GM19397 (cell line): ENCODE measurements around the gene KDM6B.

Experiments
- ATAC-seq: cut with Tn5 transposase; IDR thresholded peaks from one replicate; pipeline ENCODE4 v1.9.1; 2021; ENCODE audit warnings: mild to moderate bottlenecking, moderate library complexity; ENCODE audit not compliant: unreplicated experiment

Gene KDM6B

DNA sequence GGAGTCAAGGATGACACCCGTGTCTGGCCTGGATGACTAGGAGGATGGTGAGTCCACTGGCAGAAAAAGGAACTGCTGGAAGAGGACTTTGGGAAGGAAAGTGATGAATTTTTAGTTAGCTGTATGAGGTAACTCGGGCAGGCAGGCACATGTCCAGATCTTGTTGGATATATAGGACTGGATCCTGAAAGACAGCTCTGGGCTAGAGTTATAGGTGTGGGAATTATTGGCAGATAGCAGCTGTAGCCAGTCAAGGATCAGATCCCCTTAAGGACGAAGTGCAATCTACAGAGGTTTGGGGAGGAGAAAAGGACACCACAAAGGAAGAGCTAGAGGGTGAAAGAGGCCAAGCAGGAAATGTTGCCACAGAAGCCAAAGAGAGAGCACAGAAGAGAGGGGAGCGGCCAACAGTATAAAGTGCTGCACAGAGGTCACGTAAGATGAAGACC is 33.9 kb downstream of the KDM6B start:
- ATAC-seq, result no peak

DNA sequence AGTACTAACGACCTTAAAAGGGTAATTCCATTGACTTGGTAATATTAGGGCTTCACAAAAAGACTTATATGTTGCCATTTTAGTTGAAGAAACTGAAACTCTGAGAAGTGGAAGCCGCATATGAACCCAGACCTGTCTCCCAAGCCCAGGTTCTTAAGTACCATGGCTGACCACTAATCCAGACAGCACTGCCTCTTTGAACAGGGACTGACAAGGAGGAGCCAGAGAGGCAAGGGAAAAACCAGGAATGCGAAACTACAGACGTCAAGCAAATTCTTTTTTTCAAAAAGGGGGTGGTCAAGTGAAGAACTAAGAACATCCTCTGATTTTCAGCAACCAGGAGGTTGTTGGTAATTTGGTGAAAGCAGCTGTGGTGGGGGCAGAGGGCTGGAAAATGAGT is 39.0 kb downstream of the KDM6B start:
- no peak for ATAC-seq

DNA sequence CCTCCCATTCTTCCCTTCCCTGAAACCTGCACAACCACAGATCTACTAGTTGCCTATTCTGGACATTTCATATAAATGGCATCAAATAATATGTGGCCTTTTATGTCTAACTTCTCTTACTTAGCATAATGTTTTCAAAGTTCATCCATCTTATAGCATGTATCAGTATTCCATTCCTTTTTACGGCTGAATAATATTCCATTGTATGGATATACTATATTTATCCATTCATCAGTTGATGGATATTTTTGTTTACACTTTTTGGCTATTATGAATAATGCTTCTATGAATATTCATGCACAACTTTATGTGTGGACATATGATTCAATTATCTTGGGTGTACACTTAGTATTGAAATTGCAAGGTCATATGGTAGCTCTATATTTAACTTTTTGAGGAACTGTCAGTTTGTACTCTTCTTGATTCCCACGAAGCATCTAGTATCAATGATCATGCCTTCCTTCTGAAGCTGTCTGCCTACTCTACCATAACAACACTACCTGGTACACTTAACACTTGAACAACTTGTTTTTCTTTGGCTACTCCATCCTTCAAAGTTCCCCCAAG is 41.9 kb downstream of the KDM6B start:
- ATAC-seq, result no peak

DNA sequence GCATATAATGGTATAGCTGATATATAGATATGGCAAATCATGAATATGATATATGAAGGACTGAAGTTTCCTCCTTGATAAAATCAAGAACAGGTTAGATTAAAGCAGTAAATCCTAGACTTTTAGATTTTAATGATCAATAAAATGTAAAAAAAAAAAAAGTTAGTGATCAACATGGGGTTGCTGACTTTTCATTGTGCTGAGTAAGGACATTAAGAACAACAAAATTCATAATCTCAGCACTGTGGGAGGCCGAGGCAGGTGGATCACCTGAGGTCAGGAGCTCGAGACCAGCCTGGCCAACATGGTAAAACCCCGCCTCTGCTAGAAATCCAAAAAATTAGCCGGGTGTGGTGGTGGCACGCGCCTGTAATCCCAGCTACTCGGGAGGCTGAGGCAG is 44.2 kb downstream of the KDM6B start:
- ATAC-seq, result no peak

DNA sequence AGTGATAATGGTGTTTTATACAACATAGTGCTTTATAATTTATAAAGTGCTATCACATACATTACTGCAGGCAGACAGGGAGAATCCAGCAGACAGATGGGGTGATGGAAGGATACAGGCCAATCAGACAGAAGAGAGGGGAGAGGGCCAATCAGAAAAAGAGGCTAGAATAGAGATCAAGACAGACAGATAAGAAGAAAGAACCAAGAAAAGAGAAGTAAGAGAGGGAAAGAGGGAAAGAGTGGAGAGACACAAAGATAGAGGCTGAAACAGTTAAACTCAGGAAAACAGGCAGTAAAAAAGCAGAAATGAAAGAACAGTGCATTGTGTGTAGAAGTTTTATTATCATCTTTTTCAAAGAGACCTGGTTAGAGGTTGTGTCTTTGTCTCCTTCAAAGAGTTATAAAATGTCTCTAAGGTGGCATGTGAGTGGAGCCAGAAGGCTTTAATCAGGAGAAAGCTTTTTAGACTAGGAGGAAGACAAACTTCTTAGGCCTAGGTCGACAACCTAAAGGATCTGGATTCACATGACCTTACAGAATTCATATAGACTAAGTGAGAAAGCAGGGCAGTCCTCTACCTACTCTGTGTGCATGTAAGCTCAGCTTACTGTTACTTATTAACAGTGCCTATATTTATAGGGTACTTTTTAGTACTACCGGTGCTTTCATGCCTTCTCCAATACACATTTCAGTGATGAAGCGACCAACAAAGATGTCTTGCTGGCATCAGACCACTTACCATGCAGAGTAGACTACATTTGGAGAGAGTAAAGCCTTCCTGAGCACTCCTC is 46.3 kb downstream of the KDM6B start:
- no peak for ATAC-seq

DNA sequence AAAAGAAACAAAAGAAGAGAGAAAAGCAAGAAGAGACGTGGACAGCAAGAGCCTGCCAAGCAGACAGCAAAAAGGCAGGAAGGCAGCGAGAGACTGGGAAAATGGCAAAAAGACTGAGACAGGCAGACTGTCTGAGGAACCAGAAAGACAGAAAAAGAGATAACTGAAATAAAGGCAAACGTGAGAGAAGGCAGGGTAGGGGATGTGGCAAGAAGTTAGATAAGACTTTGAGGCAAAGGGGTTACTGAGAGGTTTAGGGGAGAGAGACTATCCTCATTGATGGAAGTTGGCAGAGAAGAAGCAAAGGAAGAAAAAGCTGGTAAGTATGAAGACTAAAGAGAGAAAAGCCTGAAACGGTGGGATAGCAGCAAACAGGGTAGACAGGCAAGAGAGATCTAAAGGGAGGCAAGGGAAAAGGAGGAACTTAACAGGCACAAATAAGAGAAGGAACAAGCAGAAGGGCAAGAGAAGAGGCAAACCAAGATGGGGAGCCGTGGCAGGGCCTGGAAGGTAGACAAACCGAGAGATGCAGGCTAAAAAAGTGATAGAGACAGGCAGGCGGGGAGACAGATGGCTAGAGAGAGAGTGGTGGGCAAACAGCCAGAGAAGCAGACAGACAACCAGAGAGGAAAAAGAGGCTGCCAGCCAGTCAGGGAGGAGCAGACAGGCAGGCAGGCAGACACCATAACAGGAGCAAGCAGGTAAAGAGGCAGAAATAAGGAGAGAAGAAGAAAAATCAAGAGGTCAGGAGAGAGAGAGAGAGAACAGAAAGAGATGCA is 47.4 kb downstream of the KDM6B start:
- no peak for ATAC-seq

DNA sequence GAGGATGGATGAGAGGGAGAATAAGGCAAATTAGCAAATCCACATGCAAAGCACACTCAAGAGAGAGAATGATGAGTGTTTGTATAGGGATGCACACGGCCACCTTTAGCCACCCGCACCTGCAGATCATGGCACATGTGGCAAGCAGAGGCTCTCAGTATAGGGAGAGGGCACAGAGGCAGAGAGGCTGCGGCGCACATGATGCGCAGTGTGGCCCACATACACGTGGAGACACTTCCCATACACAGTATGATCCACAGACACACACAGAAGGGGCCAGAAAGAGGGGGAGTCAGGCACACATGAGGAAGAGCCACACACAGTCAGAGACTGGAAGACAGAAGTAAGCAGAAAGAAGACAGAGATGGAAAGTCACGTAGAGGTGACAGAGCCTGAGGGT is 48.1 kb downstream of the KDM6B start:
- ATAC-seq, result no peak

DNA sequence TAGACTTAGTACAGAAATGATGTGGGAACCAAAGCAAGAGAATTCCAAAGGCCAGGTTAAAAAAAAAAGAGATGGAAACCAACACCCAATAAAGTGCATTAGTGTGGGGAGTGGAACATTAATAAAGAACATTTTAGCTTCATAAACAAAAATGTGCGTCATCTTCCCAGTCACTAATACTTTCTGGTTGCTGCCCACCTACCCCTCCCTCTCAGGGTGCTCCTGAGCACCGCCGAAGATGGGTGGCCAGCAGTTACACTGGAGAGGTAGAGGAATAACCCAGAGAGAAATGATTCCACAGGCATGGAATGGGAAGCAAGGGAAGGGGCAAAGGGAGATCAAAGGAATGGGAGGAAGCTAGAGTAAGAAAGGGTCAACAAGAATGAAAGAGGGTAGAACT is 48.6 kb downstream of the KDM6B start:
- ATAC-seq, result no peak
